Stimulated activated CD8-positive, alpha-beta memory T cell treated with anti-CD3 and anti-CD28 coated beads, Interleukin-12 subunit alpha, Interleukin-12 subunit beta, amount 100 ng/mL, for 4 hours (primary cell): ENCODE data around the gene KCNH2.

Experiments
- DNase-seq: peaks from one replicate; pipeline ENCODE4 v3.0.0-alpha.2; 2020; ENCODE audit warnings: low read depth

KCNH2 gene

DNA sequence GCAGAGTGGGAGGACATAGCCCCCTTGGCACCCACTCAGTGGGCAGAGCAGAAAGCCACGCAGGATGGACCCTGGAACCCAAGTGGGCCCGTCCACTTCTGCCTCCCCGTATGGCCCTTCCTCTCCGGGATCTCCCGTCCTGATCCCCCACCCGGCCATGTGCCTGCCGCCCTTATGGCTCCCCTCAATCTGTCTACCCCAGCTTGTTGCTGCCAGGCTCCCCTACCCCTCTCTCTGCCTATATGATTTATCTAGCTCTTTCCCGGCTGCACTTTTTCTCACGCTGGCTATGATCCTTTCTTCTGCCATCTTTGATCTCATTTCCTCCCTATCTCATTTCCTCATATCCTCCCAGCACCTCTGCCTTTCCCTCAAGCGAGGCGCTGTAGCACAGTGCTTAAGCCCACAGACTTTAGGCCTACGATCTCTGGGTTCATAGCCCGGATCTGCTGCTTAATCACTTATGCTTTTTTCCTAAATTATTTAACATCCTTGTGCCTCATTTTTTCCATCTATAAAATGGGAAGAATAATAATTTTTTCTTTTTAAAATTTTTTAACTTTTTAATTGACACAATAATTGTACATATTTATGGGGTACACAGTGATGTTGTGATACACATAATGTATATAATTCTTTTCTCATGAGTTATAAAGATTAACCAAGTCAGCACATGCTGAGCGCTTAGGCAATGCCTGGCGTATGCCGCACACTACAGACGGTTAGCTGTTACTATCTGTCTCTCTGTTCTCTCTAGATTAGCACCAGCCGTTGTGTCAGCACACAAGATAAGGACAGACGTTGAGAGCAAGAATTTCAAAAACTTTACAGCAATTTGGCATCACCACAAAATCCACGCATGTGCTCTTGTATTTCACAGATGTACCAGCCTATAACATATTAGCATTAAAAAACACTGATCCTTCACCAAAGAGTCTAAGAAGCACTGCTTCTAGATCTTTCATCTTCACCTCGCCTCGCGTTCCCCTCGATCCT lies 18.1 kb downstream of the KCNH2 start:
- DNase-seq: no peak

DNA sequence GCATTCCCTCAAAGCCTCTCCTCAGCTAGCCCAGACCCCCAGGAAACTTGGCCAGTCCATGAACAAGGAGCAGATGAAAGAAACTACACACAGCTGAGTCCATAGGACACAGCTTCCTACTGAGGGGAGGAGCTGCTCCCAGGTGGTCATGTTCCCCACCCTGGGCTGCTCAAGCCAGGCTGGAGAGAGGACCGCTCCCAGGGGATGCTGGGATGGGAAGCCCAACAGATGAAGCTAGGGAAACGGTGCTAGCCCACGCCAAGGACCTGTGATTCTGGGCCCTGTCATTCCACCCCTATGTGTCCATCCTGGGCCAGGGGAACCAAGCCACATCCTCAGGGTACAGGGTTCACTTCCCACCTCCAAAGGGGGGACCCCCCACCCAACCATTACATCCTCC lies 19.0 kb downstream of the KCNH2 start:
- DNase-seq: no peak

DNA sequence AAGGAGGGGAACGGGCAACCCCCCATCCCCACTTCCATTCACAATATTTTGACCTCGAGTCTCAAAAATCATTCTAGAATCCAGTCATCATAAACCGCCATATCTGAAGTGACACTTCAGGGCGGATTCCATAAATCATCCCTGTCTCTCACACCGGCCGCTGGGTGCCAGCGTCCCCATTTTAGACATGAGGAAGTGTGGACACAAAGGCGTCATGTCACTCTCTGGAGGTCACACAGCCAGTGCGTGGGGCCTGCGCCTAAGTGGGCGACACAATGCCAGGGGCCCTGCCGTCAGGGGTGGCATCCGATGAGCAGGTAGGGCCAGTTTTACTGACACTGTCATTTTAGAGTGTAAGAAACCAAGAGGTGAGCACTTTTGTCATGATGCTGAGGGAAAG lies 19.5 kb downstream of the KCNH2 start:
- DNase-seq: no peak

DNA sequence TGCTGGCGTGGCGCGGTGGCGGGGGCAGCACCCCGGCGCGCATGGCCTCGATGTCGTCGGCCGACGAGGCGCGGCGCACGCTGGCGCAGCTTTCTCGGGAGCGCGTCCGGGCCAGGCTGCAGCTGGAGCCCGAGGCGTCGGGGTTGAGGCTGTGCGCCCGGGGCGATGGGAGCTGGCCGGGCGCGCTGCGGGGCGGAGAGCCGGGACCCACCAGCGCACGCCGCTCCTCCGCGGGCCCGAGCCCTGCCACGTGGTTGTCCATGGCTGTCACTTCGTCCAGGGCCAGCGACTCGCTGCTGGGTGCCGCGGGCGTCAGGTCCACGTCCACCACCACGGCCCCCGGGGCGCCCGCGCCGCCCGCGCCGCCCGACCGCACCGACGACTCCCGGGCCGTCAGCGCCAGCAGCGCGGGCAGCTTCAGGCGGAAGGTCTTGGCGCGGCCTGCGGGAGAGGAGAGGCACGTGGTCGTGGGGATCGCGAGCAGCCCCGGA lies 20.0 kb downstream of the KCNH2 start:
- DNase-seq: no peak

DNA sequence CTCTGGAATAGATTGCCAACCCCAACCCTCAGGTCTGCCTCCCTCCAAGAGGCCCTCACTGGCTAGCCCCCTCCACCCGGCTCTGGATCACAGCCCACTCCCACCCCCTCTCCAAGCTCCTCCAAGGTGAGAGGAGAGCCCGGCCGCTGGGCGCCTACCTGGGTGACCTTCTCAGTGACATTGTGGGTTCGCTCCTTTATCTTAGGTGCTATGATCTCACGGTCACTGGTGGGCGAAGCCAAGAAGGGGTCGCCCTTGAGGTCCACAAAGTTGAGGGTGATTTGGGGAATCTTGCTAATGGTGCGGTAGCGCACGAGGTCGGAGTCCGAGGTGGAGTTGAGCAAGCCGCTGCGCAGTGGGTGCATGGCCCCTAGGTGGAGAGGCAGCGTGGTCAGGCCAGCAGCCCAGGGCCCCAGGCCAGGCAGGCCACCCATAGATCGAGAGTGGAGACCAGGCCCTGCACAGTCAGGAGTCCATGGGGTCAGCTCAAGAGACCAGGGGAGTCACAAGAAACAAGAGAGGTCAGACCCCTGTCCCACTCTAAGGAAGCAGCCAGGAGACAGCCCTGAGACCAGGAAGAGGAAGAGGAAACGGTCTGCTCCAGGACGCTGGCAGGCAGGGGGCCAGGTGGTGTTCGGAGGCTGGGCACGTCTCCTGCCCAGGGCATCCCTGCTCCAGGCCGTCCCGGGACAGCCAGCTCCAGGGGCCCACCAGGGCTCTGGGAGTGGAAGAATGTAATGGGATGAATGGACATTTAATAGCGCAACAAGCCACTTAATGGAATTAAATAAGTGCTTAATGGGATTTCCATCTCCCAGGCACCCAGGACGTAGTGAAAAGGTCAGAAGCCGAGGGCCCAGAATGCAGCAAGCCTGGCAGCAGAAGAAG lies 20.7 kb downstream of the KCNH2 start:
- DNase-seq: no peak

DNA sequence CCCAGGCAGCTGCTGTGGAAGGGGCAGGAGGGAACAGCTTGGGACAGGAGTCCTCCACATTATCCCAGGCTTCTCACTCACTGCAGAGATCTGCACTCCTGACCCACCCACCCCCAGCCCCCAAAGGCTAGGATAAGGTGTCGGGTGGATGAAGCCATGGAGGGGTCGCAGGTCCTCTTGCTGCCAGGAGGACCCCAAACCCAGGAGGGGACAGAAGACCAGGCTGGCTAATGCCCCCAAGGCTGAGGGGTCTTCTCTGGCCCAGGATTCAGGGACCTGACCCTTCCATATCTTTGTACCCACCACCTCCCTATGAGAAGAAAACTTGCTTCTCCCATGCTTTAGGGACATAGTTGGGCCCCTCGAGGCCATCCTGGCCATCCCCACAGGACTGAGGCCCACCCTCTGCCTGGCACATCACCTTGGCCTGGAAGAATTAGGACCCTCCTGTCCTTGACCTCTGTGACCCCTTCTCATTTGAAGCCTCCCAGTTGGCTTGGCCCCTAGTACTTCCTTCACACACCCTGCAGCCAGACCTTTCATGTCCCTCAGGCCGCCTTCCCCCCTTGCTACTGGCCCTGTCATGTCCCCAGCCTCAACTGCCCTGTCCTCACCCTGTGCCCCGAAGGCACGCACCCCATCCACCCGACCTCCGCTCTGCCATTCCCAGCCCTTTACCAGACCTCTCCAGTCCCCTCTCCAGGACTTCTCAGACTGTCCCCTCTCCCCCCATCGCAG lies 21.6 kb downstream of the KCNH2 start:
- no peak for DNase-seq

DNA sequence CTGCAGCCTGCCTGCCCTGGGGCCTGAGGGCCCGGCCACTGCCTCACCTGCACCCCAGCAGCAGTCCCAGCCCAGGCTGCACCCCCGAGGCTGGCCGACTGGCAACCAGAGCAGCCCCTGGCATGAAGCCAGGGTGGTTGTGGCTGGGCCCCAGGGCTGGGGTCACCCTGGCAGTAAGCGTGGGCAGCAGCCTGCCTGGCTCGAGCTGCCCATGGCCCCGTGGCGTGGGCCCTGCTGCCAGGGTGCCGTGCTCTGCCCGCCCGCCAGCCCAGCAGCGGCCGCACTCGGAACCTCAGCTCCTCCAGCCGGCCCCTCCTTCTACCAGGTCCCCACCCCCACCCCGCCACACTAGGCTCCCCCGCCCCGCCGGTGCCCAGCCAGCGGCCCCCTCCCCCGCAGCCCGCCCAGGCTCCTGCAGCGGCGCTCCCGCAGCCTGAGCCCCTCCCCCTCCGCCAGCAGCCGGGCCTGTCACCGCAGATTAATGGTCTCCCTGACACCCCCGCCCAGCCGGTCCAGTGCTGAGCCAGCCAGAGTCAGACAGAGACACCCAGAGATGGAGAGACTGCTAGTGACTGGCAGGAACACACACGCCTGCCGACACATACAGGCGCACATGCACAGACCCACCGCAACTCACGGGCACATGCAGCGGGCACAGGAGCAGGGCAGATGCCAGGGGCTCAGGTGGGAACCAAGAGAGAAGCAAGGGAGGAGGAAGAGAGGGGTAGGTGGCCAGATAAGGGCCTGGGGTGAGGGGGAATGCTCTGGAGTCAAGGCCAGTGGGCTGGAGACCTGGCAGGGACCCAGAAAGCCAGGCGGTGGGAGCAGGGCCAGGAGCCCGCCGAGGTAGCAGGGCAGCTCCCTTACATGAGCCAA lies 22.4 kb downstream of the KCNH2 start:
- no peak for DNase-seq

DNA sequence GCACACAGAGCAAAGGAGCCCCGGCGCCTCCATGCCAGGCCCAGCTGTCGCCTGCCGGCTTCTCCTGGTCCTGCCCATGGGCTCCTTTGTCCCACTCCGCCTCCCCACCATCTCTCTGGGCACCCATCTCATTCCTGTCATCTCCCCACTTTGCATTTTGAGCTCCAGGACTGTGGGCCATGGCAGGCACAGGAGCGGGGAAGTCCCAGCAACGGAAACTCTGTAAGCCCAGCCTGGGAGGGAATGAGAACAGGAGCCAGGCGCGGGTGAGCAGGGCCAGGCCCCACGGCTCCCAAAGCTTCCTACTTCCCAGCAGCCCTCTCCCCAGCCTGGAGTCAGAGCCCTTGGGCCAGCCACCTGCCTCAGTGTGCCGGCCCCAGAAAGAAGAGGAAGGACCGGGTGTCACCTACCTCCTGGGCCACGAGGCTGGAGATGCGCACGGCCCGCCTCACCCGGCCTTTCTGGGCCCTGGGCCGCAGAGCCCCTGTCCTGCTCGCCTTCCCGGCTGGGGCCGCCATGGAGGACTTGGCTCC lies 23.1 kb downstream of the KCNH2 start:
- DNase-seq: no peak

DNA sequence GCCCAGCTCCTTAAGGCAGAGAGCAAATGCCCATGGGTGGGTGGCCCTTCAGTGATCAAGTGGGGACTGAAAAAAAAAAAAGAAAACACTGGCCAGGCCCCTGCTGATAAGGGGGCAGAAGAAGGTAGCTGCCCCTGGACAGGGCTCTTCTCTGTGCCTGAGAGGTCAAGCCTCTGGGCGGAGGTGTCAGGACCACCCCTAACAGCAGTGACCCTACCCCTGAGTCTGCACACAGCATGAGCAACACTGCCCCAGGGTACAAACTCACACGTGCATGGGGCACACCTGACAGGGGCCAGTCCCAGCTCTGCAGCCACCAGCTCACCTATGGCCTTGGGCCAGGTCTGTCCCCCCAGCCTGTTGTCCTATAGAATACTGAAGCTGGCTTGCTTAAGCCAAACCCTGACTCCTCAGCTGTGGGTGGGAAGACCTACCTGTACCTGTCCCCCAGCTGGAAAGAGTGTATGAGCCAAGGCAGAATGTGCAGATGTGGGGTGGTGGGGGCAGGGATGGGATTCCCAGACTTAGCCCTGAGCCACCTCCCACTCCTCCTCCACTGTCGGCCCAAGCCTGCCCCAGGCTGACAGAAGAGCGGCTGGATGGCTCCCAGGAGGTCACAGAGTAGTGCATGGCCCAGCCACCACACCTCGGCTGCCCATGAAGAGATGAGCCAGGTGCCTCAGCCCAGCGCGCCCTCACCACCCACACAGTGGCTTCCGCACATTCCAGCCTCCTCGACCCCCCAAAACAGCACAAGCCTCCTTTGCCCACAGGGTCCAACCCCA lies 23.7 kb downstream of the KCNH2 start:
- no peak for DNase-seq

DNA sequence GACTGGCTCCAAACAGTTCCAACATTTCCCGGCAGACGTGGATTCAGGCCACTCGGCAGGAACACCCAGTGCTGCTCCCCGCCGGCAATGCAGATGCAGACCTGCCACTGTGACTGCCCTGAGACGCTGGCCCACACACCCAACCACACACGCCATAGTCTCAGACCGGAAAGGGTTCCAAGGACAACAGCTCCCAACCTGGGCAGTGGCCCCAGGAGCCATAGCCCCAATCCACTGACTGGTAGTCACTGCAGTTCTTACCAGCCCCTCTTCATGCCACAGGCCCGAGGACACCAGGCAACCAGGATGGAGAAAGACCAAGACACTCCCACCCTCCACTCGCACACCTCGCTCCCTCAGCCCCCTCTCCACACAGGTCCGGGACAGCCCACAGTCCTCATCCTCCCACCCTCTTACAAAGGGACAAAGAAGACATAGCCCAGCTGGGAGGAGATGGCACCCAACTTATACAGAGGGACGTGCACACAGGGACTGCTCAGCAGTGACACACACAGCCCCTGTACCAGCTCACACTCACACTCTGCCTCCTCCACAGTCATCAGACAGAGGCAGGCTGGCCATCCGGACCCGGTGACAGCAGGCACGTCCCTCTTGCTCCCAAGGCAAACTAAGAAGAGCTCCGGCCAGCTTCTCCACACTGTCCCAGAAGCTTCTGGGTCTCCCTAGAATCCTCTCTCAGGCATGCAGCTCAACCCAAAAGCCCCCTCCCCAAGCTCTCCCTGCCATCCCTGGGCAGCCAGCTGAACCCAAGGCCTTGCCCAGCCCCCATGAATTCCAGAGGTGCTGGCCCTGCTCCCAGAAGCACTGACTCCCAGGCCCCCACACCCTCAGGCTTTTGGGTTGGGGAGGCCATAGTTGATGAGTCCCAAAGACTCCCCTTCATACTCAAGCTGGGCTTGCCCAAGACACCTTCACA lies 24.8 kb downstream of the KCNH2 start:
- DNase-seq: no peak

DNA sequence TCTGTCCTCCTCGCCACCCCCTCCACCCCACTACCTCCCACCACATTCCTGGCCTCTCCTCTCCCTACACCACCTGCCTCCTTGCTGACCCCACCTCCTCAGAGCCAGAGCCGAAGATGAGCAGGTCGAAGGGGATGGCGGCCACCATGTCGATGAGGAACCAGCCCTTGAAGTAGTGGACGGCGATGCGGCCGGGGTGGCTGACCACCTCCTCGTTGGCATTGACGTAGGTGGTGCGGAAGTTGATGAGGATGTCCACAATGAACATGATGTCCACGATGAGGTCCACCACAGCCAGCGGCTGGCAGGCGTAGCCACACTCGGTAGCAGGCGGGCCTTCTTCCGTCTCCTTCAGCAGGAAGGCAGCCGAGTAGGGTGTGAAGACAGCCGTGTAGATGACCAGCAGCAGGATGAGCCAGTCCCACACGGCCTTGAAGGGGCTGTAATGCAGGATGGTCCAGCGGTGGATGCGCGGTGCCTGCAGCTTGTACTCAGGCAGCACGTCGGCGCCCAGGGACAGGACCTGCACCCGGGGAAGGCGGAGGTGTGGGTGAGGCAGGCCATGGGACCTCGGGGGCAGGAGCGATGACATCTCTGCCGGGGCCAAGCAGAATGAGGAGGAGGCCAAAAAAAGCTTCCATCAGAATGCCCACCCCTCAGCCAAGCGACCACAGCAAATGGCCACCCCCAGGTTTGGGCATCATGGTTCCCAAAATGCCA lies 25.6 kb downstream of the KCNH2 start:
- no peak for DNase-seq

DNA sequence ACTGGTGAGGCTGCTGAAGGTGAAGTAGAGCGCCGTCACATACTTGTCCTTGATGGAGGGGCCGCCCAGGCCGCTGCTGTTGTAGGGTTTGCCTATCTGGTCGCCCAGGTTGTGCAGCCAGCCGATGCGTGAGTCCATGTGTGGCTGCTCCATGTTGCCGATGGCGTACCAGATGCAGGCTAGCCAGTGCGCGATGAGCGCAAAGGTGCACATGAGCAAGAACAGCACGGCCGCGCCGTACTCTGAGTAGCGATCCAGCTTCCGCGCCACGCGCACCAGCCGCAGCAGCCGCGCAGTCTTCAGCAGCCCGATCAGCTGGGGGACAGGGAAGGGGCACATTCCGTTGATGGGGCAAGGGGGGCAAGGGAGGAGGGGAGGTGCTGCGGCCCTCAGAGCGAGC lies 26.6 kb downstream of the KCNH2 start:
- DNase-seq: no peak

DNA sequence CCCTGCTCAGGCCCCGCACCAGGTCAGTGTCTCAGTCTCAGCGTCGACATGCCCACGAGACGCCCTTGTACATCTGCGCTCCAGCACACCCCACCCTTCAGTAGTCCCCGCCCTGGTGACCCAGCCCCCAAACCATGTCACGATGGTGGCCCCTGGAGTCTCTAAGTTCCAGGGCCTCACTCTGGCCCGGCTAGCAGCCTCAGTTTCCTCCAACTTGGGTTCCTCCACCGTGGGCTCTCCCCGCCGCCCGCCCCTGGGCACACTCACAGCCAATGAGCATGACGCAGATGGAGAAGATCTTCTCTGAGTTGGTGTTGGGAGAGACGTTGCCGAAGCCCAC lies 27.0 kb downstream of the KCNH2 start:
- no peak for DNase-seq

DNA sequence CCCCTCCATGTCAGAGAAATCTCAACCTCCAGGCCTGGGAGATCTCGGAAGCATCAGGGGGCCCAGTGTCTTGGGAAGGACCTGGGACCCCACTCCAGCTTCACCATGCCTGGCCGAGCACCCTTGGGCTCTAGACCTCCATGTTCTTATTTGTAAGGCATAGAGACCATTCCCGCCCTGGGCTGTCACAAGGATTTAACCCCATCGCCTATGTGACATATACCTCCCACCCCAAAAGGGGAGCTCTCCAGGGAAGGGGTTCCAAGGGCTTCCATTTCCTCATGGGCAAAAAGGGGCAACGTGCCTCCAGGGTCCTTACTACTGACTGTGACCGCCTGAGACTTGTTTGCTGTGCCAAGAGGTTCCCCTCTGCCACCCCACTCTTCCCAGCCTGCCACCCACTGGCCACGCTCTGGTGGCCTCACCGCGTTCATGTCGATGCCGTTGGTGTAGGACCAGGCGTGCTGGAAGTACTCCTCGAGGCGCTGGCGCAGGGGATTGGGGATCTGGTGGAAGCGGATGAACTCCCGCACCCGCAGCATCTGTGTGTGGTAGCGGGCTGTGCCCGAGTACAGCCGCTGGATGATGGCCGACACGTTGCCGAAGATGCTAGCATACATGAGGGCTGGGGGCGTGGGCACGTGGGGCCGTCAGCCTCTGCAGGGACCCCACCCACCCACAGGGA lies 27.5 kb downstream of the KCNH2 start:
- no peak for DNase-seq

DNA sequence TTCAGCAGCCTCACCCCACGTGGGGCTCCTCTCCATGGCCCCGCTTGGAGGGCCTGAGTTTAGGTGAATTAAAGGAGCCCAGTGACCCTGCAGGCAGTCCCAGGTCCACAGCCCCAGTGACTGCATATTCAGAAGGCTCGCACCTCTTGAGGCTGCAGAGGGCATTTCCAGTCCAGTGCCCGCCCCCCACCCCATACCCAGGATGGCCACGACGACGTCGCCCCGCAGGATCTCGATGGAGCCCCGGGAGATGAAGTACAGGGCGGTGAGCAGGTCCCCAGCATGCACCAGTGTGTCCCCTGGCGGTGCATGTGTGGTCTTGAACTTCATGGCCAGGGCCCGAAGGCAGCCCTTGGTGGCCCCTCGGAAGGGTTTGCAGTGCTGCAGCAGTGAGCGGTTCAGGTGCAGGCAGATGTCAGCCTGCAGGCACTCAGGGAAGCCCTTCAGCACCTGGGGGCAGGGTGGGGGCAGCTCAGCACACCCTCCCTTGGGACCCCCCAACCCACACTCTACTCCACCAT lies 28.1 kb downstream of the KCNH2 start:
- DNase-seq: no peak

DNA sequence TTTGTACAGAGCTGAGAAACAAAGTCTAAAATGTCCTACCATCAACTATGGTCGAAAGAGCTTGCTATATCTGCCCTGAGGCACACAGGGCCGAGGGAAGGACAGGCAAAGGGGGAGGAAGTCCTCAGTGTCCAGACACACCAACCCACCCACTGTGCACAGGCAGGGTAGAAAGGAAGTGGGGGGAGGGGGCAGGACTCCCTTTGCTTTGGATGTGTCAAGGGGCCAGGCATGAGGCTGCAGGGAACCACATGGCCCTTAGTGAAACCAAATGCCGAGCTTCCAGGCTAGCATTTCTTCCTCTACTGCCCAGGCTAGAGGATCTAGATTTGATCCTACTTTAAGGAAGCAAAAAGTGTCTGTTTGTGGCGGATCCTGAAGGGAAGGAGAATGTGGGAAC lies 28.6 kb downstream of the KCNH2 start:
- no peak for DNase-seq

DNA sequence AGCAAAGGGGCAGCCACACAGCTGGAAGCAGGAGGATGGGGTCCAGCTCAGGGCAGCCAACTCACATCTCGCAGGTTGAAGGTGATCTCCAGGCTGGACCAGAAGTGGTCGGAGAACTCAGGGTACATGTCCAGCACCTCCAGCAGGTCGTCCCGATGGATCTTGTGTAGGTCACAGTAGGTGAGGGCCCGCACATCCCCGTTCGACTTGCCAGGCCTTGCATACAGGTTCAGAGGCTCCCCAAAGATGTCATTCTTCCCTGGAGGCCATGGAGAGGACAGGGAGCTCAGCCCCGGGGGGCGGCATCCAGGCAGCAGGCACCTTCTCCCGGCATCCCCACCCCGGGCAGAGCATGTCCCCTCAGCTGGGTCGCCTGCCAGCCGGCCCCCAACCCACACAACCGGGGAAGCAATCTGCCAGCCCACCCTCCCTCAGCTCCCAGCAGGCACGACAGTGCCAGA lies 29.3 kb downstream of the KCNH2 start:
- DNase-seq: no peak
